ENCODE measurements around the gene FFAR4. TPM values are rescaled to one million over a fixed set of nuclear protein-coding genes. Genes with fewer than 3 reads are reported as not detected.

FFAR4 gene
- total and polyA plus RNA-seq, 2 of the 8 experiments (the other 6 are each of a cell fraction or from before 2014, with no cell fraction given): not detected

DNA sequence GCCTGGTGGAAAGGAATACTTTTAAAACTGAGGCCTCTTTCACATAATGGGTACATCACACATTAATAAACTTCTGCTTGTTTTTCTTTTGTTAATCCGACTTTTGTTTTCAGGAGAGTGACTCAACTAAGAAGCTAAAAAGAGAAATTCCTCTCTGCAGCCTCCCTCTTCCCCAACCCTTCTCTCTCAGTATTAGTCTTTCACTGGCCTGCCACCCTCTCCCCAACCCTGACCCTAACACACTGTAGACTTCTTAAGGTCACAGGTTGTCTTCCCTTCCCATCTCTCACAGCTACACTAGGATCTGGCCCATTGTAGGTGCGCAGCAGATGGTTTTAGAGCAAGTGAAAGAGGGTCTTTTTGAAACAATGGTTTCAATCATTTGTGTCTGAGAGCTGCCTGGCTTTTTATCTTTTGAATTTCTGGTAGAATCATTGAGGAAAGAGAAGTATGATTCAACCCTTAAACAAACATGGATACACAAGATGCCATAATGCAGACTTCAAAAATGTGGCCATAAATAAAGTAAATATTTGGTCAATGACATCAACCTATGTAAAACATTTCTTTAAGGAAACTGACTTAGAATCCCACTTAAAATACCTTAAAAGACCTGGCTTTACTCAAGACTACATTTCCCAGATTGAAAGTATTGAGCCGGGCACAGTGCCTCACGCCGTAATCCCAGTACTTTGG is 17.9 kb upstream of the FFAR4 start:
- H4K91ac ChIP-seq (replicated peaks; ENCODE audit: insufficient read length, low read length): no peak overlapping the region
- no peak overlapping the region for H3K4me2 ChIP-seq (ENCODE audit: insufficient read depth in 1 of 2, low read depth in 2 of 2, low read length in 2 of 2)
- H3K14ac ChIP-seq (ENCODE audit: insufficient read length): no peak overlapping the region
- no peaks in the 10 kb centered on the region for H3K79me2 ChIP-seq (ENCODE audit: control insufficient read depth in 1 of 2, insufficient read depth in 2 of 2, low read length in 2 of 2)
- no peak overlapping the region for H3K18ac ChIP-seq (ENCODE audit: extremely low read depth, low read length)
- H3K4me1 ChIP-seq (replicated peaks in 1 of 4; ENCODE audit: control insufficient read depth in 3 of 4, insufficient read depth in 4 of 4, low read length in 3 of 4): no peaks in the 10 kb centered on the region
- H3K9me3 ChIP-seq (ENCODE audit: insufficient read depth in 2 of 2, low read depth in 1 of 2, low read length in 1 of 2): no peaks in the 10 kb centered on the region
- no peak overlapping the region for H2BK12ac ChIP-seq (ENCODE audit: low read depth, low read length)
- H2AK5ac ChIP-seq (ENCODE audit: low read depth, low read length): no peak overlapping the region
- no peak overlapping the region for H4K8ac ChIP-seq (ENCODE audit: extremely low read depth, insufficient read depth, low read length)
- H3K27me3 ChIP-seq (replicated peaks in 1 of 4; ENCODE audit: control insufficient read depth in 3 of 4, extremely low read depth in 1 of 4, insufficient read depth in 3 of 4, low read length in 3 of 4): no peaks in the 10 kb centered on the region
- no peak overlapping the region for H3K4ac ChIP-seq (replicated peaks; ENCODE audit: insufficient read length, low read depth, low read length)
- no peaks in the 10 kb centered on the region for H4K20me1 ChIP-seq (replicated peaks in 1 of 2; ENCODE audit: control insufficient read depth in 1 of 2, insufficient read depth in 2 of 2, low read length in 2 of 2)
- TF ChIP-seq ASH2L (IDR thresholded peaks at IDR 0.05; ENCODE audit: low read length): no peak
- TF ChIP-seq CBX8 (IDR thresholded peaks at IDR 0.05; ENCODE audit: borderline replicate concordance, low read depth, low read length): no peak
- TF ChIP-seq SIRT6 (IDR thresholded peaks at IDR 0.05; ENCODE audit: low read length): no peak
- no peak for TF ChIP-seq GABPA (IDR thresholded peaks at IDR 0.05; ENCODE audit: borderline replicate concordance, insufficient read depth, low read length)
- no peak for TF ChIP-seq MAFK (IDR thresholded peaks at IDR 0.05; ENCODE audit: low read depth, low read length)
- no peak for TF ChIP-seq BRCA1 (IDR thresholded peaks at IDR 0.05; ENCODE audit: low read depth, low read length)
- no peak for TF ChIP-seq ZNF274 (IDR thresholded peaks at IDR 0.05; ENCODE audit: borderline replicate concordance, extremely low read depth, low read length)
- no peak for TF ChIP-seq SRF (IDR thresholded peaks at IDR 0.05; ENCODE audit: low read depth, low read length)
- no peak for TF ChIP-seq KDM4A (IDR thresholded peaks at IDR 0.05; ENCODE audit: low read depth, low read length, severe bottlenecking)
- no peak for TF ChIP-seq KDM5A (IDR thresholded peaks at IDR 0.05; ENCODE audit: low read length)
- TF ChIP-seq POU5F1 (IDR thresholded peaks at IDR 0.05; ENCODE audit: low read depth, low read length): no peak
- TF ChIP-seq NRF1 (IDR thresholded peaks at IDR 0.05; ENCODE audit: low read depth, low read length): no peak
- no peak for TF ChIP-seq KDM1A (IDR thresholded peaks at IDR 0.05; ENCODE audit: borderline replicate concordance, low read length)
- TF ChIP-seq CEBPB (IDR thresholded peaks at IDR 0.05; ENCODE audit: low read depth, low read length): no peak
- TF ChIP-seq CBX5 (IDR thresholded peaks at IDR 0.05; ENCODE audit: low read depth, low read length): no peak
- H2BK120ac ChIP-seq (replicated peaks; ENCODE audit: low read depth, low read length): no peak overlapping the region
- no peak overlapping the region for H3K23ac ChIP-seq (ENCODE audit: insufficient read length)
- ChIA-PET POLR2A (ENCODE audit: partially characterized antibody) (no interaction called here), CTCF (ENCODE audit: partially characterized antibody) (interaction anchor here (1.1 kb wide), 1 partner anchor 132 kb away, joined by 3 read pairs; no protein-coding TSS in a partner anchor)
- no peak overlapping the region for H2AFZ ChIP-seq (ENCODE audit: low read length)
- H3K9ac ChIP-seq (replicated peaks in 1 of 4; ENCODE audit: extremely low read depth in 1 of 4, low read depth in 3 of 4, low read length in 3 of 4): no peak overlapping the region
- H3K4me3 ChIP-seq (ENCODE audit: extremely low read depth in 1 of 4, insufficient read depth in 2 of 4, low read depth in 3 of 4, low read length in 4 of 4): no peak overlapping the region
- 97% methylated on average over 5 of the region's 5 CpGs; no CpG with 5 or more reads in 1 of the 2 experiments for WGBS, 2 experiments (ENCODE audit: extremely low coverage in 1 of 2, insufficient coverage in 1 of 2, insufficient read length in 1 of 2, insufficient replicate concordance in 2 of 2, low coverage in 1 of 2, low lambda C conversion rate in 2 of 2, missing lambda C conversion rate in 1 of 2)
- no peak overlapping the region for H2BK15ac ChIP-seq (ENCODE audit: low read length)
- peaks cover 5% of the 10 kb centered on the region; the same call in 1 of the 2 replicates for H3K23me2 ChIP-seq (ENCODE audit: low read depth, low read length)
- DNase-seq (ENCODE audit: low read depth in 1 of 2, low spot score in 2 of 2): no peak
- H2BK5ac ChIP-seq (ENCODE audit: low read depth, low read length): no peak overlapping the region
- H3K79me1 ChIP-seq (ENCODE audit: low read depth, low read length): no peaks in the 10 kb centered on the region
- no peak for FAIRE-seq
- no peak overlapping the region for H3K56ac ChIP-seq (replicated peaks; ENCODE audit: insufficient read length, low read depth, low read length)
- no peak overlapping the region for H3K27ac ChIP-seq (ENCODE audit: low read depth, low read length)
- no peak overlapping the region for H4K5ac ChIP-seq (ENCODE audit: insufficient read length, low read depth, low read length)
- no peaks in the 10 kb centered on the region for H3K36me3 ChIP-seq (ENCODE audit: control insufficient read depth in 2 of 4, insufficient read depth in 4 of 4, low read length in 3 of 4)
- H2BK20ac ChIP-seq (ENCODE audit: low read length): no peak overlapping the region

Measured in H1 (cell line).